NOMO-1 treated with DMSO at 0.1 percent for 48 hours (cell line): ENCODE measurements around the gene HOXB3.

Experiments
- DNase-seq: peaks from one replicate; lab custom pipeline; 2025; ENCODE audit not compliant: unreplicated experiment; lab: John Stamatoyannopoulos, UW

HOXB3 gene

GRCh38 chr17:48626245-48627117 is 36.4 kb upstream of the HOXB3 start, which contains the start of gene HOXB9:
HOXB9 (minus strand) TSS chr17:48626358; CDS start chr17:48626269, 89 bp downstream.
- DNase-seq, result no peak

- peak; percentile 17 for DNase-seq
Measured at GRCh38 chr17:48625495-48626244, 35.6 kb upstream of the HOXB3 start.

- DNase-seq, result no peak
Measured at GRCh38 chr17:48624544-48625494, 34.8 kb upstream of the HOXB3 start.

- no peak for DNase-seq
Measured at GRCh38 chr17:48624118-48624517, 34.1 kb upstream of the HOXB3 start.

- no peak for DNase-seq
Measured at GRCh38 chr17:48623583-48623982, 33.5 kb upstream of the HOXB3 start.

- no peak for DNase-seq
Measured at GRCh38 chr17:48622857-48623256, 32.8 kb upstream of the HOXB3 start.

- no peak for DNase-seq
Measured at GRCh38 chr17:48621410-48622392, 31.7 kb upstream of the HOXB3 start.

- no peak for DNase-seq
Measured at GRCh38 chr17:48620461-48621139, 30.6 kb upstream of the HOXB3 start.

- no peak for DNase-seq
Measured at GRCh38 chr17:48619826-48620449, 29.9 kb upstream of the HOXB3 start.

GRCh38 chr17:48618256-48618896 is 28.3 kb upstream of the HOXB3 start:
- peak; percentile 70 for DNase-seq

- no peak for DNase-seq
Measured at GRCh38 chr17:48617471-48618255, 27.6 kb upstream of the HOXB3 start.

GRCh38 chr17:48616717-48617470 is 26.9 kb upstream of the HOXB3 start:
- no peak for DNase-seq

GRCh38 chr17:48615963-48616716 is 26.1 kb upstream of the HOXB3 start:
- DNase-seq, result no peak

- DNase-seq, result no peak
Measured at GRCh38 chr17:48615047-48615962, 25.3 kb upstream of the HOXB3 start, which contains the start of gene HOXB8. HOXB8 (minus strand) TSS chr17:48615292; CDS start chr17:48614704, 588 bp downstream.
